GM20431 (cell line): ENCODE data around the gene HNRNPAB.

Experiments
- in situ Hi-C: fragments of 300-500 bp; cut with MseI, MboI; formaldehyde crosslinking; loops from one replicate; pipeline ENCODE4 v1.15.0; 2020; ENCODE audit warnings: low sequenced_read_pairs; ENCODE audit not compliant: unreplicated experiment

The HNRNPAB gene

DNA sequence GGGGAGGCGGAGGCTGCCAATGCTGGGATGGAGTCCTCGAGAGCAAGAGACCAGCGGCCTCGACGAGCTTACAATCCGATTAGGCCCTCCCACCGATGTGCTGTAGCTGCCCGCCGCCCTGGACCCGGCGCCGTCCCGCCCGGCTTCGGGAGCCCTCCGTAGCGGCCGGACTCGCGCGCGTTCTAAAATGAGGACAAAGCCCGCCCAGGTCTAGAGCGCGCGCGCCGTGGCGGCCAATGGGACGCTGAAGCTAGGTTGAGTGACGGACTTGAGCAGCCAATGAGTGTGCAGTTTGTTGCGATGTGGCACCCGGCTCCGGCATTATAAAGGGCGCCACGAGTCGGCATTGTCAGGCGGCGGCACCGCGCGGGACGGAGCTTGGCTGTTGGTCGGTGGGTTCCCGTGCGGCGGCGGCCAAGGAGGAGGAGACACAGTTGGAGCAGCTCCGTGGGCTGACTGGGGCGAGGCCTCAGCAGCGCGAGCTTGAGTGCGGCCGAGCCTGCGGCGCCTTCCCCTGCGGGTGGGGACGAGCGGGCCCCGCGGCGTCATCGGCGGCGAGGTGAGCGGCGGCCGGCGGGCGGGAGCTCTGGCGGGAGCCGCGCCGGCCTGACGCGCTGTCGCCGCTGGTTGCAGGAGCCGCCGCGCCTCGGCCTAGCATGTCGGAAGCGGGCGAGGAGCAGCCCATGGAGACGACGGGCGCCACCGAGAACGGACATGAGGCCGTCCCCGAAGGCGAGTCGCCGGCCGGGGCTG is at the start of gene HNRNPAB:
Gene HNRNPAB, plus strand, starts transcription at position 352 of the 753 bp plus-strand sequence. Its CDS starts 305 bp downstream, at position 657.
- in situ Hi-C loops, result no loop called here

DNA sequence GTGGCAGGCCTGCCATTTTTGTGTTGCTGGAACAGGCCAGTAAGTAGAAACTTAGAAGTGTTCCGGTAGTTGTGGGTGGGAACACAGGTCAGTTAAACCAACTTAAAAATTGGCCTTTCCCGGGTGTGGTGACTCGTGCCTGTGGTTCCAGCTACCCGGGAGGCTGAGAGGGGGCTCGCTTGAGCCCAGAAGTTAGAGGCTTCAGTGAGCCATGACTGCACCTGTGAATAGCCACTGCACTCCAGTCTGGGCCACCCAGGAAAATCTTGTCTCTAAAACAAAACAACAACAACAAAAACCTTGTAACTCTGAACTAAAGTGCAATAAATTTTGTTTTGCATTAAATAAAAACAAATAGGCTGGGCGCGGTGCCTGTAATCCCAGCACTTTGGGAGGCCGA is 49.3 kb upstream of the HNRNPAB start:
- in situ Hi-C loops, result loop anchor here (25.0 kb wide), 1 partner anchor 193 kb away; no protein-coding TSS in a partner anchor

DNA sequence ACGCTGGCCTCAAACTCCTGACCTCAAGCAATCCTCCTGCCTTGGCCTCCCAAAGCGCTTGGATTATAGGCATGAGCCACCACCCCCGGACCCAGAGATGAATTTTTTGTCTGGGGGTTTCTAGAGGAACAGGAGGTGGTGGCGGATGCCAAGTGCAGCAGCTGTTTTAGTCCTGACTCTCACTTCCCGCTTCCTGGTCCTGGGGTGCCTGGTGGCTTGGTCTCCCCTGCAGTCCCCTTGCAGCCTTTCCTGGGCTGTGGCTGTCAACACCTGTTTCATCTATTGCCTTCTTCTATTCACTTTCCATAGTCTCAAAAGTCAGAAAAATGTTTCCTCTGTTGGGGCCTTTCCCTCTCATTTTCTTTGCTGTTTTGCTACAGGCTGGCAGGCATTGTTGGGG is 44.2 kb upstream of the HNRNPAB start:
- in situ Hi-C loops, result loop anchor here (25.0 kb wide), 1 partner anchor 198 kb away; no protein-coding TSS in a partner anchor

DNA sequence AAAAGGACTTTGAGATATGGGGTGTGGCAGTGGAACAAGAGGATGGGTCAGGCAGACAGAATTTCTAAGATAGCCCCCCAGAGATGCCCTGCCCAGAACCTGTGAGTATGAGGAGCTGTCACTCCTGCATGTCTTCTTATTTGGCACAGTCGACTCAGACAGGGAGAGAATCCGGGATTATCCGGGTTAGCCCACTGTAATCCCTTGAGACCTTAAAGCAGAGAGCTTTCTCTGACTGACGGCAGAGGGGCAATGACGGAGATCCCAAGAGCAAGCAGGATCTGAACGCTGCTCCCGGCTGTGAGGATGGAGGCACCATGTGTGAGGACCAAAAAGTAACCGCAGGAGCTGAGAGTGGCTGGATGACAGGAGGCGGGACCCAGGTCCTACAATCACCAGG is 41.9 kb upstream of the HNRNPAB start:
- in situ Hi-C loops, result loop anchor here (25.0 kb wide), 1 partner anchor 200 kb away; no protein-coding TSS in a partner anchor

DNA sequence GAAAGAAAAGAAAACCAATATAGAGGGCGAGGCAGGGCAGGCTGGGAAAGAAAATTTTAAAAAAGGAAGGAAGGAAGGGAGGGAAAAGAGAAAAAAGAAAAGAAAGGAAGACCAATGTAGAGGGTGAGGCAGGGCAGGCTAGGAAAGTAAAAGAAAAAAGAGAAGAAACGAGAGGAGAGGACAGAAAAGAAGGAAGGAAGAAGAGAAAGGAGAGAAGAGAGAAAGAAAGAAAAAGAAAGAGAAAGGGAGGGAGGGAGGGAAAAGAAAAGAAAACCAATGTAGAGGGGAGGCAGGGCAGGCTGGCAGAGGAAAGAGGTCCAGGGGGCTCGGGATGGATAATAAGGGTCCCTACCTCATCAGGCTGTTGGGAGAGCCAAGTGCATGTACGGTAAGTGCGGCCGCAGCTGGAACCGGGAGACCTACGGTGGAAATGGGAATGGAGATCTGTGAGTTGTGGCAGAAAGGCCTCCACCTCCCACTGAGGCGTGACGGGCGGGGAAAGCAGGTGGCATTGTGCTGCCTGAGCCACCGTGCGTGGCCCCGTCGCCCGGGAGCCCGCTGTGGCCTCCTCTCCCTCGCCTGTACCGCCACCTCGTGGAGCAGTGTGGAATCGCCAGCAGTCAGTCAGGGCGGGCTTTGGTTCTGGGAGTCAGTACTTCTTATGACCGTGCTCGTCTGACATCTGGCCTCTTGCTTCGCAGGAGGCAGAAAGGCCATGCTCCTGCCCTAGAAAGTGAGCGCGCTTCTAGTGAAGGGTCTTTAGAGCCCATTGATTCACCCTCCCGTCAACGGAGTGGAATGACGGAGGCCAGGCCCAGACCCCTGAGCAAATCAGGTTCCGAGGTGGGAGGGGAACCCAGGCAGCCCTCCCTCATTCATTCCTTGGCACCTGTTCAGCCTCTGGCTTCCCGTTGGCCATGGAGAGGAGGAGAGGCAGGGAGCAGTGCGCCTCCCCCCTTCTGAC is 40.3 kb upstream of the HNRNPAB start:
- in situ Hi-C loops, result loop anchor here (25.0 kb wide), 1 partner anchor 202 kb away; no protein-coding TSS in a partner anchor

DNA sequence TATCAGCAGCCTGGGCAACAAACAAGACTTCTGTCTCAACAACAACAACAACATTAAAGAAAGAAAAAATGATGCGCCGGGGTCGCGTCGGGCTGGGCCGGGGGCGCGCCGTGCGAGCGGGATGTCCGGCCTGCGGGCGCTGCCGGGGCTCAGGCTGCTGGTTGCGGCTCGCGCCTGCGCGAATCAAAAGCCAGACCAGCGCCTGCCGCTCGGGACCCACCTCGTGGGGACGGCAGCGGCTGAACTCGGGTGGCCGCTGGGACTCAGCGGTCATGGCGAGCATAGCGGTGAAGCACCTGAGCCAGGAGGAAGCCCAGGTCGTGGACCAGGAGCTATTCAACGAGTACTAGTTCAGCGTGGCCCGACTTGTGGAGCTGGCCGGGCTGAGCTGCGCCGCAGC is 38.8 kb upstream of the HNRNPAB start:
- in situ Hi-C loops, result loop anchor here (25.0 kb wide), 1 partner anchor 203 kb away; no protein-coding TSS in a partner anchor

DNA sequence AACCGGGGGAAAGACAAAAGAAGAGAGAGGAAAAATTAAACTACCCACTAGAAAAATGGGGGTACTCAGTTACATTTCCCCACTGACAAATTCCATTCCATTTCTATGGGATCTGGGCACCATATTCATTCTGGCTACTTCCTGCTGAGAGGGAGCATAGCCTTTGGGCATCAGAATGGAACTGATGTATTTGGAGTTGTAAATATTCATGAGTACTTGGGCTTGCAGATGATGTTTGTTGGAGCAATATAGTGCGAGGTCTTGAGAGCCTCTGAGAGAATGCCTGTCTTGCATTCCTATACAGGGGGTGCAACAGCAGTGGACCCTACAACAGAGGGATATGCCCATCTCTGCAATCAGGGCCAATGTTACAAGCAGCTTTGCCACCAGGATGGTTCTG is 33.9 kb upstream of the HNRNPAB start:
- in situ Hi-C loops, result loop anchor here (25.0 kb wide), 1 partner anchor 208 kb away; no protein-coding TSS in a partner anchor

DNA sequence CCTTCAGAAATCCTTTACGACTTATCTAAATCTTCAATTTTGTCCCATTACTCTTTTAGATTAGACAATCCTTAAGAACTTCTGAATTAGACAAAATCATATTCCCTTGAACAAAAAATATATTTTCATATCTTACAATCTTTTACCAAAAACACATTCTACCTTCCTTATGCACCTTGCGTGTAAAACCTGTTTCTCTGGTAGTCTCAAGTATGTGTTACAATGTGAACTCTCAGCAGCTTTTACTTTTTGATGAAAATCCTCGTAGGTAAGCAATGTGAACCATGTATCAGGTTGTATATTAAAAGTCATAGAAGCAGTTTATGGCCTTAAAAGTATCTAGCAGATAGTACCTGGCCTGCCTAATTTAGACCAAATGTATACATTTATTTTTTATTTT is 29.9 kb upstream of the HNRNPAB start:
- in situ Hi-C loops, result loop anchor here (25.0 kb wide), 1 partner anchor 212 kb away; no protein-coding TSS in a partner anchor

DNA sequence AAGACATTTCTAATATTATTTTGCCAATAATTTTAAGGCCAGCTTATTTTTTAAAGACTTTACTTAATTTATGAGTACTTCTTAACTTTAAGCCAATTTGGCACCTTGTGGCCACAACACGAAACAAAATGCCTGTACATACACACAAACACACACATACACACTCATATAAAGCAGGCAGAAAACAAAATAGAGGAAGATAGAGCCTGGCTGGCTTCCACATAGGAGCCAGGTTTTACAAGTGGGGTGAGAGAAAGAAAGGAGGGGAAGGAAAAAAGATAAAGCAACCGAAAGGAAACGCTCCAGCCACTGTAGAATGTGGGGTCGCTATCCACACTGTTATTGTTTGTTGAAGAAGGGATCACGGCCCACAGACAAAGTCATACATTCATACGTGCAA is 27.5 kb upstream of the HNRNPAB start:
- in situ Hi-C loops, result no loop called here

DNA sequence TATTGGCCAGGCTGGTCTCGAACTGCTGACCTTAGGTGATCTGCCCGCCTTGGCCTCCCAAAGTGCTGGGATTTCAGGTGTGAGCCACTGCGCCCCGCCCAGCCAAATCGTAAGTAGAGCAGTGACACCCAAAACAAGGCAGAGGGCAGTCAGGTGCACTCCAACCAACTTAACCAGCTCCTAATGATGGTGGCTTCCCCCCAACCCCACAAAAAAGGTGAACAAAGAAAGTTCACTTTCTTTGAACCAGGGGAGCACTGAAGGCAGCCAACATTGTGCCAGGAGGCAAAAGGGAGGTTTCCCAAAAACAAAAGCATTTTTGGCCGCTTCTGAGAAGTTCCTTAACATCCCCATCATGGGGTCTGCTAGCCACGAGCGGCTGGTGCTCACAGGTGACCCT is 26.8 kb upstream of the HNRNPAB start:
- in situ Hi-C loops, result no loop called here

DNA sequence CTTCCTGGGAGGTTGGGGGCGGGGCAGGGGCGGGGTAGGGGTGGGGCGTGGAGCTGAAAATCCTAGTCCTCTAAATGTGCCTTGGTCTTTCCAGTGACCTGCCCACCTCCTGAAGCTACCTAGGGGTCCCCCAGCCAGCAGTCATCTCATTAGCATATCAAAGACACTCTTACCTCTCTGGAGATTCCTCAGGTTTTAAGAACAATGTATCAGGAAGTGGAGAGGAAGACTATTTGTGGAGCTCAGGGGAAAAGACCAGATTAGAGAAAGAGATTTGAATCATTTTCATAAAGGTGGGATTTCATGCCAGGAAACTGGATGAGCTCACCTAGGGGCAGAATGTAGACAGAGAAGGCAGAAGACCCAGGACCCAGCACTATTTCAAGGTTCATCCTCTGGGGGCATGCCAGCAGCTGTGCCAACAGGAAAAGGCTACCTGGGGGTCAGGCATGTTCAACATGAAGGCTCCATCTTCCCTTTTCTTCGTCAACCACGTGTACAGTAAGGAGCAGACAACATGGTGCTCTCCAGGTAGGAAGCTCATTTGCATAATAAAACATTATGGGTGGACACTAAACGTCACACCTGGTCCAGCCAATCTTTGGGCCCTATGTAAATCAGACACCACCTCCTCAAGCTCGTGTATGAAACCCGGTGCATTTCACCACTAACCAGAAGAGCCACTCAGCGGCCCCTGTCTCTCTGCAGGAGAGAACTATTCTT is 24.0 kb upstream of the HNRNPAB start:
- in situ Hi-C loops, result no loop called here

DNA sequence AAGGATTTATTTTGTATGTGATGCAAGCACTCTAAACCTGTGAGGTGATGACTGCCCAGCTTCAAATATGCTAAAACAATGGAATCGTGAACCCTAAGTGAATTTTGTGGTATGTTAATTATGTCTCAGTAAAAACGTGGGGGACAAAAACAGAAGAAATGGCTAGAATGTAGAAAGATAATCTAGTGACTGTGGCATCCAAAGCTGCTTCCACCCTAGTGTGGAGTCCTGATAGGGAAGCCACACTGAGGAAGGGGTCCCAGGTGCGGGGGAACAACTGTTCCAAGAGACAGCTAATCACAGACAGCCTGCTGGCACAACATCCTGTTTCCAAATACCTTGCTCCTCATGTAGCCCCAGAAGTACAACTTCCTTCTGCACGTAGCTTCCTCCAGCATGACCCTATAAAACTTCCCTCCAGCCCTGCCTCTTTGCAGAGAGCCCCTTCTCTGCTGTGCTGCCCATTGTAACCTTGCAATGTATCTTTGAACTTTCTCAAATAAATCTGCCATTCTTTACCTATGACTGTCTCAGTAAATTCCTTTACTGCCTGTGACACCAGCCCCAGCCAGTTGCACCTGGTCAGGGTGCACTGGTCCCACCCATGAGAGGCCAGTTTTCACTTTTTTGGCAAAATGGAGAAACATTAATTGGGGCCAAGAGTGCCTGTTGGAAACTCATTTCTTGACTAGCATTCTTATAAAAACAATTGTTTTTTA is 22.0 kb upstream of the HNRNPAB start:
- in situ Hi-C loops, result no loop called here

DNA sequence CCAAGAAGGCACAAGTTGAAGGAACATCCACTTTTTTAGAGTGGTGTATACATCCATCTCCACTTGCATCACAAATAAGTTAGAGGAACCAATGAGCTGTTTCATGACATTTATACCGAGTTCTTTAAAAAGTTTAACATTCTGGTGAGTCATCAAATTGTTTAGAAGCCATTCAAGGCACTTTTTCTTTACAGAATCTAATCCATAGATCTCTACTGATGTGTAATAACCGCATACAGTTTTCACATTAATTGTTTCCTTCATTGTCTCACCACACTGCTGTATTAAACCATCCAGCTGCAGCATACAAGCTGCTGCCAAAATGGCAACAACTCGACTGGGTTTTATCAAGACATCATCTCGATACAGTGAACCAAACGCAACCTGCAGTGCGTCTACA is 17.9 kb upstream of the HNRNPAB start:
- in situ Hi-C loops, result no loop called here

DNA sequence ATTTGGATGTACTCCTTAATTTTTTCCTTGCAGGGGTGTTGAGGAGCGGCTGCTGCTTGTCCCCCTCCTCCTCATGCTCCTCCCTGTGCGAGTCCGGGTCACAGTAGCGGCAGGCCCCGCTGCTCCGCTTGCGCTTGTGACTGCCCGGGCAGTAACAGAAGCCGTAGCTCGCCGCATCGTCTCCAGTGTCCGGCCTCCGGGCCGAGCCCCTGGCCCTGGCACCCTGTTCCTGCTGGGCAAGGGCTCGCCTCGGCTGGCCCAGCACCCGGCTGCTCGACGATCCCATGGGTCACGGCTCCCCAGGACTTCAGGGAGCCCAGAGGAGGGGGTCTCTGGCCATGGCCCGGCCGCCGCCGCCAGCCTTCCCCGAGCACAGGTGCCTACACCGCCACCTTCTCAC is 17.3 kb upstream of the HNRNPAB start, which contains the start of gene GMCL2:
Gene GMCL2, minus strand, starts transcription at position 358 of the 400 bp plus-strand sequence. Its CDS starts 72 bp downstream, at position 286.
- in situ Hi-C loops, result no loop called here

DNA sequence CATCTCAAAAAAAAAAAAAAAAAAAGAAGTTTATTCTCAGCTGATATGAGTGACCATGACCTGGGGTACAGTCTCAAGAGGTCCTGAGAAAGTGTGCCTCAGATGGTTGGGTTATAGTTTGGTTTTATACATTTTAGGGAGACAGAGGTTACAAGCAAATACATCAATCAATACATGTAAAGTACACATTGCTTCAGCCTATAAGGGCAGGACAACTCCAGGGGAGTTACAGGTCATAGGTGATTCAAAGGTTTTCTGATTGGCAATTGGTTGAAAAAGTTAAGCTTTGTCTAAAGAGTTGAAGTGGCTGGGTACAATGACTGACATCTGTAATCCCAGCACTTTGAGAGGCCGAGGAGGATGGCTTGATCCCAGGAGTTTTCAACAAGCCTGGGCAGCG is 14.9 kb upstream of the HNRNPAB start:
- in situ Hi-C loops, result no loop called here

DNA sequence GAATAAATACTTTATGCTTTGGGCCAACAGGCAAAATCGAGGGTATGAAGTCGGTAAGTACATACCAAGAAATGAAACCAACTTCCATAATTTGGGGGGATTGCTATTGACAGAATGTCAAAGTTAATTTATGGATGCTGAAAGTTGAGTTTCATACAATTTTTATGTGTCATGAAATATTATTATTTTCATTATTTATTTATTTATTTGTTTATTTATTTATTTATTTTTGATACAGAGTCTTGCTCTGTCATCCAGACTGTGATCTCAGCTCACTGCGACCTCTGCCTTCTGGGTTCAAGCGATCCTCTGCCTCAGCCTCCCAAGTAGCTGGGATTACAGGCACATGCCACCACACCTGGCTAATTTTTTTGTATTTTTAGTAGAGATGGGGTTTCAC is 12.7 kb upstream of the HNRNPAB start:
- in situ Hi-C loops, result no loop called here

DNA sequence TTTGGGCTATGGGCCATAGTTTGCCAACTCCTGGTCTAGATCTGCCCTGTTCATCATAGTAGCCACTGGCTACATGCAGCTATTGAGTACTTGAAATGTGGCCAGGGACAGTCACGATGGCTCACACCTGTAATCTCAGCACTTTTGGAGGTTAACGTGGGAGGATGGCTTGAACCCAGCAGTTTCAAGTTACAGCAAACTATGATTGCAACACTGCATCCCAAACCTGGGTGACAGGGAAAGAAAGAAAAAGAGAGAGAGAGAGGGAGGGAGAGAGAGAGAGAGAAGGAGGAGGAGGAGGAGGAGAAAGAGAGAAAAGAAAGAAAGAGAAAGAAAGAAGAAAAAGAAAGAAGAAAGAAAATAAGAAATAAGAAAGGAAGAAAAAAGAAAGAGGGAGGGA is 12.1 kb upstream of the HNRNPAB start:
- in situ Hi-C loops, result no loop called here

DNA sequence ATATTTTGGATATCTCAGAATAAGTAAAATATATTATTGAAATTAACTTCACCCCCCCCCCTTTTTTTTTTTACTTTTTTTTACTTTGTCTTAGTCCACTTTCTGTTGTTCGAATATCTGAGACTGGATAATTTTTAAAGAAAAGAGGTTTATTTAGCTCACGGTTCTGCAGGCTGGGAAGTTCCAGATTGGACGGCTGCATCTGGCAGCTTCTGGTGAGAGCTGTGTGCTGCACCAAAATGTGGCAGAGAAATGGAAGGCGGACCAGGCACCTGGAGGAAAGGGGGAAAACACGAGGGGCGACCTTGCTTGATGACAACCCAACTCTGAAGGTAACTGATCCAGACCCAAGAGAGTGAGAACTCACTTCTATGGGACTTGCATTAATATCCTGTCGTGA is 11.5 kb upstream of the HNRNPAB start:
- in situ Hi-C loops, result no loop called here

DNA sequence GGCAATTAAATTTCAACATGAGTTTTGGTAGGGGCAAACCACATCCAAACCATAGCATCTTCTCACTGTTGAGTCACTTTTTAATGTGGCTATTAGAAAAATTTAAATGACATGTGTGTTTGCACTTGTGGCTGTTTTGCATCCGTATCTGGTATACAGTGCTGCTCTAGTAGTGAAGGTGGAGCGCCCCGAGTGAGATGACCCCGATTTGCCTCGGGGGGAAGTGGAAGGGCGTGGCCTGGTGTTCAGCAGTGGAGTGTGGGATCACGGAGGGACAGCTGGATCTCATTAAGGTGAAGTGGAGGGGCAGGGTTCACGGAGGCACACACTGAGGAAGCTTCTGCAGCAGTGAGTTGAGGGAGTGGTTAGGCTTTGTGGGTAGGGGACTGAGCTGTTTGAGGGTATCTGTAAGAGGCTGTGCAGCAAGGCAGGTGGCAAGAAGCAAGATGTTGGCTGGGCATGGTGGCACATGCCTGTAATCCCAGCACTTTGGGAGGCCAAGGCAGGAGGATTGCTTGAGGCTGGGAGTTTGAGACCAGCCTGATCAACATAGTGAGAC is 11.0 kb upstream of the HNRNPAB start:
- in situ Hi-C loops, result no loop called here
